Epithelial cell of esophagus (primary cell): ENCODE data around the gene SLC35F3.
"Not testable (repeated sequence)": the region's sequence is repeated elsewhere in the genome, so short reads cannot be mapped to it uniquely, and the experiment has no call there.

Experiments
- DNase-seq: peaks from one replicate; pipeline ENCODE4 v3.0.0; 2010; ENCODE audit warnings: low read depth
- H3K4me3 ChIP-seq: 2 replicates; pipeline ENCODE4 v1.5.1; 2011; ENCODE audit warnings: mild to moderate bottlenecking, low read length, control low read depth
- TF ChIP-seq, protein P1 (sequence below): IDR thresholded peaks from 2 replicates; pipeline ENCODE4 v1.5.1; 2011; ENCODE audit warnings: low read depth, mild to moderate bottlenecking, low read length, control low read depth, inconsistent platforms; ENCODE audit not compliant: insufficient read depth; ENCODE audit errors: missing control alignments

The SLC35F3 gene

DNA sequence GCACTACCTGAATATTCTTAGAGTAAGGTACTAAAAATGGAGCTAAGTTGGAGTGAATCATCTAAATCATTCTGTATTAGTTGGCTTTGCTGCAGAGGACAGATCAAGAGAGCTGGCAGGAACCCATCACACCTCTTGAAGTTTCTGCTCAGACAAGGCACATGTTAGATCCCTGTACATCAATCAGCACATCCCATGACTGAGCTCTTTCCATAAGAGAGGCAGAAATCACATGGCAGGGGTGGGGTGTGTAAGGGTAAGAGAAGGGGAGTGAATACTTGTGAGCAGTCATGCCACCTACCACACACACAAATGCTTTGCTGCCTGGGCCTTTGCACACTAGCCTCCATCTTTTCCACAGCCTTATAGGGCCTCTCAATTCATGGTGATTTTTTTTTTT, 214.4 kb downstream of the SLC35F3 start:
- H3K4me3 ChIP-seq: no peak overlapping the region
- TF ChIP-seq, protein P1, sequence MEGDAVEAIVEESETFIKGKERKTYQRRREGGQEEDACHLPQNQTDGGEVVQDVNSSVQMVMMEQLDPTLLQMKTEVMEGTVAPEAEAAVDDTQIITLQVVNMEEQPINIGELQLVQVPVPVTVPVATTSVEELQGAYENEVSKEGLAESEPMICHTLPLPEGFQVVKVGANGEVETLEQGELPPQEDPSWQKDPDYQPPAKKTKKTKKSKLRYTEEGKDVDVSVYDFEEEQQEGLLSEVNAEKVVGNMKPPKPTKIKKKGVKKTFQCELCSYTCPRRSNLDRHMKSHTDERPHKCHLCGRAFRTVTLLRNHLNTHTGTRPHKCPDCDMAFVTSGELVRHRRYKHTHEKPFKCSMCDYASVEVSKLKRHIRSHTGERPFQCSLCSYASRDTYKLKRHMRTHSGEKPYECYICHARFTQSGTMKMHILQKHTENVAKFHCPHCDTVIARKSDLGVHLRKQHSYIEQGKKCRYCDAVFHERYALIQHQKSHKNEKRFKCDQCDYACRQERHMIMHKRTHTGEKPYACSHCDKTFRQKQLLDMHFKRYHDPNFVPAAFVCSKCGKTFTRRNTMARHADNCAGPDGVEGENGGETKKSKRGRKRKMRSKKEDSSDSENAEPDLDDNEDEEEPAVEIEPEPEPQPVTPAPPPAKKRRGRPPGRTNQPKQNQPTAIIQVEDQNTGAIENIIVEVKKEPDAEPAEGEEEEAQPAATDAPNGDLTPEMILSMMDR: no peak
- no peak for DNase-seq

DNA sequence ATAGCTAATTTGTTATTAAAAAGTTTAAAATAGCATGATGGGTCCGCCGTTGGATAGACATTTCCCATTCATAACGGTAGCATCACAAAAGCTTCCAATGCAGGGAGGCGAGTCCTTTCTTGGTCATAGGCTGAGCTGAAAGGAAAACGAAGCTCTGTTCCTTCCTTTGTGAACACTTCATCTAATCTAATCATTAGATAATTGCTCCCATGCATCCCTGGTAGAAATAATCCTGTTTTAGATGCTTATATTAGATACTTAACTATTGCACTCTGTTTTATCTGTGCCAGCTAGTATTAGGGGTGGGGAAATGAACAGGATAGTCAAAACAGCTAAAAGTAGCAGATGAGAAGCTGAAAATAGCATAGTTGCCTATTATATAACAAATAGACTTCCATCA, 215.0 kb downstream of the SLC35F3 start:
- no peak overlapping the region for H3K4me3 ChIP-seq
- TF ChIP-seq, protein P1: no peak
- no peak for DNase-seq

DNA sequence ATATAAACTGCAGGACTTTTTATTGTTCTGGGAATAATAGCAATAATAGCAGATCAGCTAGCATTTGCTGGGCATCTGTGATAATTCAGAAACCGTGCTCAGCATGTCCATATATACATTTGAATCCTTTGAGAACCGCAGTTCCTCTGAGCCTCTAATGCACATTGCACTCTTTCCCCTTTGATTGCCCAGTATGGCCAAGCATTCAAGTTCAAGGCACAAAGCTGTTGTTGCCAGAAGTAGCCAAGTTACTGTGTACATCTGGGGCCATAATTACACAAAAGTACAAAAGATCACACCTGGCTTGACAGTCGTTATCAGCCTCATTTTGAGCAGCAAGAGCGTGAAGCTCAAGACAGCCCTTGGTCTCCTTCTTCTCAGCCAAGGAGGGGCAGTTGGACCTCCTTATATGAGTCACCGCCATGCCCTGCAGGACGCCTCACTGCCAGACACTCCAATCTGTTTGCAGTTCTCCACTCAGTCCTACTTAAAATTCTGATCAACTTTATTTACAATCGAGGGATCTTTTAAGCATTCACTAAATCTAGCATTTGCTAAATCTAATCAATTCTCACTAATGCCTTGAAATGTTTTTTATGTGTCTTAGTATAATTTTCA, 216.0 kb downstream of the SLC35F3 start:
- TF ChIP-seq, protein P1: no peak
- peak; percentile 20 for DNase-seq
- H3K4me3 ChIP-seq: no peak overlapping the region

DNA sequence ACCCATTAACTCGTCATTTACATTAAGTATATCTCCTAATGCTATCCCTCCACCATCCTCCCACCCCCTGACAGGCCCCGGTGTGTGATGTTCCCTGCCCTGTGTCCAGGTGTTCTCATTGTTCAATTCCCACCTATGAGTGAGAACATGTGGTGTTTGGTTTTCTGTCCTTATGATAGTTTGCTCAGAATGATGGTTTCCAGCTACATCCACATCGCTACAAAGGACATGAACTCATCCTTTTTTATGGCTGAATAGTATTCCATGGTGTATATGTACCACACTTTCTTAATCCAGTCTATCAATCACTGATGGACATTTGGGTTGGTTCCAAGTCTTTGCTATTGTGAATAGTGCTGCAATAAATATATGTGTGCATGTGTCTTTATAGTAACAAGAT, 217.2 kb downstream of the SLC35F3 start:
- DNase-seq, H3K4me3 ChIP-seq: not testable (repeated sequence)

DNA sequence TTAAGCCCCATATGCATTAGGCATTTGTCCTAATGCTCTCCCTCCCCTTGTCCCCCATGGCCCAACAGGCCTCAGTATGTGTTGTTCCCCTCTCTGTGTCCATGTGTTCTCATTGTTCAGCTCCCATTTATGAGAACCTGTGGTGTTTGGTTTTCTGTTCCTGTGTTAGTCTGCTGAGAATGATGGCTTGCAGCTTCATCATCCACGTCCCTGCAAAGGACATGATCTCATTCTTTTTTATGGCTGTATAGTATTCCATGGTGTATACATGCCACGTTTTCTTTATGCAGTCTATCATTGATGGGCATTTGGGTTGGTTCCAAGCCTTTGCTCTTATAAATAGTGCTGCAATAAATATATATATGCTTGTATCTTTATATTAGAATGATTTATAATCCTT, 218.1 kb downstream of the SLC35F3 start:
- not testable (repeated sequence) for DNase-seq, H3K4me3 ChIP-seq

DNA sequence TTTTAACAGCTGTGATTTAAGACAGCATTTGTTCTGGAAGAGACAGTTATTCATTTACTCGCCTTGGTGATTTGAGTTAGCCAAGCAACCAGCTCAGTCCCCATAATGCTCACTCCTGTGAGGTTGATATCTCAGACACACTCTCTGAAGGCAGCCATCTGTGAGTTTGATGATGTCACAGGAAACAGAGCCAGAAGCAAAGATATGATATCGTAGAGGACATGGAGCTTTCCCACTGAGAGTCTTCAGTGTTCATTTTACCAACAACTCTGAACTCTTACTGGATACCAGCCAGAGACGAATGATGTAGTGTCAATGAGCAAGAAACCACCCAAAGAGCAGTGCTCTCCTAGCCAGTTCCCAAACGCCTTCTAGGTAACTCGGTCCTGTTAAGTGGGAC, 219.4 kb downstream of the SLC35F3 start:
- DNase-seq: no peak
- H3K4me3 ChIP-seq: no peak overlapping the region
- TF ChIP-seq, protein P1: no peak

DNA sequence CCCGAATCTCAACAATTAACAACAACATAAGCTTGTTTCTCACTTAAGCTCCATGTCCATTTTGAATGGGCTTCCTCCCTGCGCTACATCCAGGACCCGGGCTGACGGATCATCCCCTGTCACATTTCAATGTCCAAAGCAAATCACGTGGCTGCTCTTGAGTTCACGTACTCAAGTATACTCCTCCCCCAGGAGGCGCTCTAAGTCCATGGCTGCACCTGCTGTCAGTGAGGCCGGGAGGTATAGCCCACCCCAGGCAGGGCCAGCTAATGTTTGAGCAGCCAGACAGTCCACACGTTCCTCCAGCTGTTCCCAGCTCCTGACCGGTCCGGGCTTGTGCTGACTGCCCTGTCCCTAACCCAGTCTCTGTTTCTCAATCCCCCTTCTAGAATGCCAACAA, 220.8 kb downstream of the SLC35F3 start:
- TF ChIP-seq, protein P1: peak; percentile 64
- DNase-seq: peak; percentile 73

DNA sequence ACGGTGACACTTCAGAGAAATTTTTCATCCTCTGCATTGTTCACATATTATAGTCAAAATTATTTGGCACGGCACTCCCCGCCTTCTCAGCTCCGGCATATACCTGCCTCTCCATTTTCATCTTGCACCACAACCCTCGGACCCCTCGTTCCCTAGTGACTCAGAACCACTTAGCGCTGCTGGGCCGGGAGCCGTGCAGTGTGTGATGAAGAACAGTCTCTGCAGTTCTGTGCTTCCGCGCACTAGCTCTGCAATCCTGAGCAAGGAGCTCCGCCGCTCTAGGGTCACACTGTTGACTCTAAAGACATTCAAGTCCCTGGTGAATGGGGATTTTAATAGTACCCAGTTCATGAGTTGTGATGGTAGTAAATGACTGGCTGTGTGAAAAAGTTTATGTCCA, 221.2 kb downstream of the SLC35F3 start:
- no peak for DNase-seq
- TF ChIP-seq, protein P1: no peak
- H3K4me3 ChIP-seq: no peak overlapping the region

More for the DNA sequence above, 220.8 kb downstream of the SLC35F3 start:
- no peak overlapping the region for H3K4me3 ChIP-seq
